Ascending aorta (tissue), 2 donors: ENCODE data around the gene SLC25A38. TPM values are rescaled to one million over a fixed set of nuclear protein-coding genes. Genes with fewer than 3 reads are reported as not detected.

Experiments used
- DNase-seq, 2 donors: peaks; one replicate each; pipeline ENCODE4 v3.0.0-alpha.2; 2019; ENCODE audit warnings: low spot score in 2 of 2
- H3K27ac ChIP-seq, 2 donors: fragments of 200-600 bp; sonication (generic); one replicate each; pipeline ENCODE4 v1.5.1; 2016 to 2017; ENCODE audit warnings: mild to moderate bottlenecking in 1 of 2
- H3K27me3 ChIP-seq: fragments of 200-600 bp; sonication (generic); one replicate; pipeline ENCODE4 v1.5.1; 2017
- H3K36me3 ChIP-seq, 2 donors: fragments of 200-600 bp; sonication (generic); one replicate each; pipeline ENCODE4 v1.5.1; 2016
- H3K4me1 ChIP-seq, 2 donors: fragments of 200-600 bp; sonication (generic); one replicate each; pipeline ENCODE4 v1.5.1; 2016 to 2017; ENCODE audit warnings: mild to moderate bottlenecking in 1 of 2
- H3K4me3 ChIP-seq, 2 donors: fragments of 200-600 bp; sonication (generic); one replicate each; pipeline ENCODE4 v1.5.1; 2016 to 2017; ENCODE audit warnings: mild to moderate bottlenecking in 1 of 2
- H3K9me3 ChIP-seq, 2 donors: fragments of 200-600 bp; sonication (generic); one replicate each; pipeline ENCODE4 v1.5.1; 2016
- CTCF ChIP-seq, 3 experiments: fragments of 200-600 bp in 2 of 3; fragments of 450-650 bp in 1 of 3; sonication (generic) in 2 of 3; IDR thresholded peaks; one replicate each; pipeline ENCODE4 v1.5.1; 2016 to 2019; ENCODE audit warnings: antibody characterized with exemption in 3 of 3, mild to moderate bottlenecking in 1 of 3, moderate library complexity in 1 of 3
- intact Hi-C: fragments of 100-400 bp; cut with DNase I; formaldehyde crosslinking; loops from one replicate; pipeline ENCODE4 v1.15.1; 2023
- total RNA-seq: library from RNA; depleted of rRNA; stranded (reverse); fragments of >200 nt; gene quantifications from one replicate; pipeline ENCODE4 v1.1.0, GENCODE V29; 2016

Gene SLC25A38
- total RNA-seq, 1 donor from 2014 or later: 7.0 TPM

DNA sequence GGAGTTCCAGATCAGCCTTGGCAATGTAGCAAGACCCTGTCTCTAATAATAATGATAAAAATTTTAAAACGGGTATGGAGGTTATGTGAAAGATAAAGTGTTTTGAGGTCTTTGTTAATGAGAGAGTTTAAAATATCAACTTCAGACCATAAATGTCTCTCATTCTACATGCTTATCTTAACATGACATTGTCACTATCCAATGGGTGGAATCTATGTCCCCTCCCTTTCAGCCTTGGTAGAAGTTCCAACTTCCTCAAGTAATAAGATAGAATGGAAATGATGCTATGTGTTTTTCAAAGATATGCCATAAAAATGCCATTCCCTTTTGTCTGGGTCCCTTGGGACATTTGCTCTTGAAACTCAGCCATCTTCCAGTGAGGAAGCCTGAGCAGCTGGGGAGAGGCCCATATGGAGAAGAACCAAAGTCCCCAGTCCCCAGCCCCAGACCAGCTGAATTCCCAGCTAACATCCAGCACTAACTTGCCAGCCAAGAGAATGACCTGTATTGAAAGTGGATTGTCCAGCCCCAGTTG lies 40.3 kb downstream of the SLC25A38 start:
- Histone ChIP-seq H3K4me3 (no peak overlapping the region), H3K27ac (no peak overlapping the region), H3K9me3 (no peaks in the 10 kb centered on the region), H3K4me1 (no peaks in the 10 kb centered on the region), H3K36me3 (no peaks in the 10 kb centered on the region), H3K27me3 (no peaks in the 10 kb centered on the region)
- intact Hi-C loops: no loop called here
- no peak for TF ChIP-seq CTCF (IDR thresholded peaks at IDR 0.05)
- DNase-seq: no peak

- no peaks in the 10 kb centered on the region for H3K4me1 ChIP-seq
- no peak overlapping the region for H3K4me3 ChIP-seq
- no peaks in the 10 kb centered on the region for H3K9me3 ChIP-seq
- no peaks in the 10 kb centered on the region for H3K27me3 ChIP-seq
- no peak overlapping the region for H3K27ac ChIP-seq
- H3K36me3 ChIP-seq: no peaks in the 10 kb centered on the region
- no peak for TF ChIP-seq CTCF (IDR thresholded peaks at IDR 0.05)
- DNase-seq: no peak
- intact Hi-C loops: no loop called here
Observed at GRCh38 chr3:39426312-39426711, 43.1 kb downstream of the SLC25A38 start.

GRCh38 chr3:39427506-39427905 lies 44.3 kb downstream of the SLC25A38 start:
- no peak for TF ChIP-seq CTCF (IDR thresholded peaks at IDR 0.05)
- Histone ChIP-seq H3K36me3 (no peaks in the 10 kb centered on the region), H3K27ac (no peak overlapping the region), H3K27me3 (no peaks in the 10 kb centered on the region), H3K4me3 (no peak overlapping the region), H3K9me3 (no peaks in the 10 kb centered on the region), H3K4me1 (no peaks in the 10 kb centered on the region)
- intact Hi-C loops: no loop called here
- DNase-seq: no peak

GRCh38 chr3:39428745-39429201 lies 45.6 kb downstream of the SLC25A38 start:
- intact Hi-C loops: no loop called here
- Histone ChIP-seq H3K4me3 (no peak overlapping the region), H3K36me3 (no peaks in the 10 kb centered on the region), H3K27me3 (no peaks in the 10 kb centered on the region), H3K4me1 (no peaks in the 10 kb centered on the region), H3K9me3 (no peaks in the 10 kb centered on the region), H3K27ac (no peak overlapping the region)
- DNase-seq: no peak
- TF ChIP-seq CTCF (IDR thresholded peaks at IDR 0.05): no peak

GRCh38 chr3:39429466-39429865 lies 46.3 kb downstream of the SLC25A38 start:
- DNase-seq: no peak
- intact Hi-C loops: no loop called here
- Histone ChIP-seq H3K27ac (no peak overlapping the region), H3K9me3 (no peaks in the 10 kb centered on the region), H3K4me1 (no peaks in the 10 kb centered on the region), H3K4me3 (no peak overlapping the region), H3K27me3 (no peaks in the 10 kb centered on the region), H3K36me3 (no peaks in the 10 kb centered on the region)
- no peak for TF ChIP-seq CTCF (IDR thresholded peaks at IDR 0.05)

- H3K27me3 ChIP-seq: no peaks in the 10 kb centered on the region
- TF ChIP-seq CTCF (IDR thresholded peaks at IDR 0.05): no peak
- no peak overlapping the region for H3K4me3 ChIP-seq
- H3K36me3 ChIP-seq: no peaks in the 10 kb centered on the region
- no peaks in the 10 kb centered on the region for H3K9me3 ChIP-seq
- intact Hi-C loops: no loop called here
- no peak for DNase-seq
- H3K4me1 ChIP-seq: no peaks in the 10 kb centered on the region
- H3K27ac ChIP-seq: no peak overlapping the region
Observed at GRCh38 chr3:39432342-39432741, 49.2 kb downstream of the SLC25A38 start.
